ENCODE data around the gene SPSB4.

SPSB4 gene

DNA sequence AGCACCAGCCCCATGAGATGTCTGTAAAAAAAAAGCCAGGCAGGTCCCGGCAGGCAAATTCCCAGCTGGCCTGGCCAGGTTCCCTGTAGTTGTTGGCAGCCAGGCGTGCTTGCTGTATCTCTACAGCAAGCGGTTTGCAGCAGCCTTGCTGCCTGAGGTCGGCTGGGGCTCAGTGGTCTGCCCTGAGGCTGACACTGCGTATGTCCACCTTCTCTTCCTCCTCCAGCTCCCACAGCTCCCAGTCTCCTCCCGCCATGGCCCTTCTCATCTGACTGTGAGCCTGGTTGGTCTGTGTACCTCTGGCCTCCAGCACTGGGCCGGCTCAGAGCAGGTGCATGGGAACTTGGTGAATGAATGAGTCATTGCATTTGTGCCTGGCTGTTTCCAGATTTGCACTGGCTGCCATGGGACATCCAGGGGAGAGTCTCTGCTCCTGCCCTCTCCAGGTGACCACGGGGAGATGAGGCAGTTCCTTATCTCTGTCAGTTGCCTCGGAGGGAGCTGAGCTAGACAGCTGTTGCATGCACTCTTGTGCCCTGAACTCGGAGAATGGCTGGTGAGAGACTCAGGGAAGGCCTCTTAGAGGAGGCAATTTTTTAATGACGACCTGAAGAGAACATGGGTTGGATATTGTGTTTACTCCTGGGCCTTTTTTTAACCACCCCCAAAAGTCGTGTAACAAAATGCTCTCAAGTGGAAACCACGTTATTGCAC, 43.0 kb downstream of the SPSB4 start:
- Histone ChIP-seq H3K4me1 (ENCODE audit: control insufficient read depth, insufficient read depth, low read length) (peaks cover 44% of the 10 kb centered on the region), H3K9me3 (ENCODE audit: control insufficient read depth, low read length) (no peaks in the 10 kb centered on the region), H3K27ac (ENCODE audit: insufficient read depth, low read depth, low read length, poor library complexity, severe bottlenecking) (peak overlapping the region; percentile 30), H3K36me3 (ENCODE audit: control insufficient read depth, insufficient read depth, low read length) (peaks cover 4% of the 10 kb centered on the region), H3K27me3 (ENCODE audit: control insufficient read depth, insufficient read depth, low read length, poor library complexity, severe bottlenecking) (no peaks in the 10 kb centered on the region), H3K4me3 (ENCODE audit: insufficient read depth, low read depth, low read length) (no peak overlapping the region)
- WGBS, 2 experiments, result 80 to 83% methylated on average over 13 of the region's 13 CpGs

DNA sequence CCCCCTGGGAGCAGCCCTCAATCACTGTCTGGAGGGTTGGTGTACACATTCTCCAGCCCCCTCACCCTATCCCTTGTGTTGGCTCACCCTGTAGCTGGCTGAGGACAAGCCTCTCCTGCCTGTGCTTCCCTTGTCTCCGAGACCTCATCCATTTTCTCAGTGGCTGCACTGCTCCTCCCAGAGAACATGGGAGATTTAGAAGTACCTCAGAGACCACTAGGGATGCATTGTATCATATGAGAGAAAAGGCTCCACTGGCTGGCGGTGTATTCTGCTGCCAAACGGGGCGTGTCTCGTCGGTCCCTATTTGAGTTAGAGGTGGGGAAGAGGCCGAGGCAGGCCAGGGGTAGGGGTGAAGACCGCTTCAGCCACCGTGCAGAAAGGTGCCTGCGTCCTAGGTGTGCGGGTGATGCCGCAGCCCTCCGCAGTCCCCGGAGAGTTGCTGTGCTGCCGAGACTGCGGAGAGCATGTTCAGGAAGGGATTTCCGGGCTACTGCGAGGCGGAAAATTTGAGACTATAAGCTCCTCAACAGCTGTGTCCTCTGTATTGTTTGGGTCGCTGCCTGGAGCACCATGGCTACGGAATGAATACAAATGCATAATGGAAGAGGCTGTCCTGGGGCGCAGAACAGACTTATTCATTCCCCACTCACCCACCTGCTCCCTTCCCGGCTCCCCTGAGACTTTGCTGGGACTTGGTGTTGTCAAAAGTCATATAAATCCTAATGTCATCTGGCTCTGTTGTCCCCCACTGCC, 43.8 kb downstream of the SPSB4 start:
- Histone ChIP-seq H3K27ac (ENCODE audit: insufficient read depth, low read depth, low read length, poor library complexity, severe bottlenecking) (peak overlapping the region; percentile 98), H3K9me3 (ENCODE audit: control insufficient read depth, low read length) (no peaks in the 10 kb centered on the region), H3K27me3 (ENCODE audit: control insufficient read depth, insufficient read depth, low read length, poor library complexity, severe bottlenecking) (no peaks in the 10 kb centered on the region), H3K36me3 (ENCODE audit: control insufficient read depth, insufficient read depth, low read length) (peaks cover 4% of the 10 kb centered on the region), H3K4me1 (ENCODE audit: control insufficient read depth, insufficient read depth, low read length) (peaks cover 41% of the 10 kb centered on the region), H3K4me3 (ENCODE audit: insufficient read depth, low read depth, low read length) (no peak overlapping the region)
- 62 to 67% methylated on average over 23 of the region's 23 CpGs for WGBS, 2 experiments

DNA sequence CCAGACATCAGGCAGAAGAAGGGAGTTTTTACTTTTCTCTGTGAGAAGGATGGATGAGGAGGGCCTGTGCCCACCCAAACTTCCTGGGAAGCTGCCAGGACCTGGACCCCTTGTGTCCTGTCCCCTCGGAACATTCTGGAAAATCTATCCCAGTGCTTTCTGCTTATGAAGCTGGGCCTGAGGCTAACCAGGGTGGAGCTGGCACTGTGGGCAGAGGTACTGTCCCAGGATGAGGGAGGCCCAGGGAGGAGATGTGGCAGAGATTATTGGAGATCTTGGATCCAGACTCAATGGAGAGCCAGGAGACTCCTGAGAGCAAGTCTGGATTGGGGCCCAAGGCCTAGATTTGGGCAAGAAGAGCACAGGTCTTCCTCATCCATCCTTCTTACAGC, 44.4 kb downstream of the SPSB4 start:
- Histone ChIP-seq H3K27ac (ENCODE audit: insufficient read depth, low read depth, low read length, poor library complexity, severe bottlenecking) (peak overlapping the region; percentile 98), H3K4me3 (ENCODE audit: insufficient read depth, low read depth, low read length) (no peak overlapping the region), H3K4me1 (ENCODE audit: control insufficient read depth, insufficient read depth, low read length) (peaks cover 41% of the 10 kb centered on the region), H3K36me3 (ENCODE audit: control insufficient read depth, insufficient read depth, low read length) (peaks cover 4% of the 10 kb centered on the region), H3K9me3 (ENCODE audit: control insufficient read depth, low read length) (no peaks in the 10 kb centered on the region), H3K27me3 (ENCODE audit: control insufficient read depth, insufficient read depth, low read length, poor library complexity, severe bottlenecking) (no peaks in the 10 kb centered on the region)
- WGBS, 2 experiments, result 89 to 90% methylated on average over 1 of the region's 1 CpG

DNA sequence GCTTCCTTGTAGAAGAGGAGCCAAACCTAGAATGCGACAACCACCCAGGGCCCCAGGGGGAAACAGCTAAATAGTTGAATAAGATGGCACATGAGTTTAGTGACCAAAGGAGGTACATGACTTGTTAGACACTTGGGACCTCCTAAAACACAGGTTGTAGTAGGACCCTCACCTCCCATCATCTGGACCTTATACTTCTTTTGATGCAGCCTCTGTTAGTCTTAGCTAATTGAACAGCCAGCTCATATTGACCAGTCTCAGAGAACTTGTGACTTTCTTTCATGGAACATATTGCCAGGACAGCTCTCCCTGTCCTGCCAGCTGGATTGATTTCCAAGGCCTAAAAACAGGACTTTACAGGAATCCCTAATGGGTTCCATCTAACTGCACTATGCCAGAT, 45.0 kb downstream of the SPSB4 start:
- Histone ChIP-seq H3K27me3 (ENCODE audit: control insufficient read depth, insufficient read depth, low read length, poor library complexity, severe bottlenecking) (no peaks in the 10 kb centered on the region), H3K9me3 (ENCODE audit: control insufficient read depth, low read length) (no peaks in the 10 kb centered on the region), H3K36me3 (ENCODE audit: control insufficient read depth, insufficient read depth, low read length) (peaks cover 4% of the 10 kb centered on the region), H3K27ac (ENCODE audit: insufficient read depth, low read depth, low read length, poor library complexity, severe bottlenecking) (peak overlapping the region; percentile 98), H3K4me3 (ENCODE audit: insufficient read depth, low read depth, low read length) (no peak overlapping the region), H3K4me1 (ENCODE audit: control insufficient read depth, insufficient read depth, low read length) (peaks cover 35% of the 10 kb centered on the region)
- WGBS, 2 experiments, result 93 to 97% methylated on average over 1 of the region's 1 CpG

DNA sequence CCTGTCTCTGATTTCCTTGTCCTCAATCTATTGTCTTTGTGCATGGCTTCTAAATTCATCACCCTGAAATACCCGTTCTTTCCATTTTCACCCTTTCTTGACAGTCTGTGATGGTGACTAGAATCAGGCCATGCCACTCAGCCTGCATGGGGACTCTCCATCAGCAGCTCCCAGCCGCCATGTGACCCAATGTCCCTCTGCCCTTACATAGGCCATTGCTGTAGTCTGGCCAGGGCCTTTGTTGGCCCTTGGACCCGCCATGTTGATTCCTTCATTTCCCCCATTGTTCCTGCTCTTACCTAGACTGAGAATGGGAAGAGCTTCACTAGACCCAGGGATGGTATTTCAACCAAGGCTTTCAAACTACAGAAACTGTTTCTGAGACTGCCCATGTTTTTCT, 45.8 kb downstream of the SPSB4 start:
- no peak overlapping the region for H3K27ac ChIP-seq (ENCODE audit: insufficient read depth, low read depth, low read length, poor library complexity, severe bottlenecking)
- H3K9me3 ChIP-seq (ENCODE audit: control insufficient read depth, low read length), result no peaks in the 10 kb centered on the region
- H3K4me1 ChIP-seq (ENCODE audit: control insufficient read depth, insufficient read depth, low read length), result peaks cover 27% of the 10 kb centered on the region
- 96% methylated on average over 3 of the region's 3 CpGs for WGBS, 2 experiments
- H3K27me3 ChIP-seq (ENCODE audit: control insufficient read depth, insufficient read depth, low read length, poor library complexity, severe bottlenecking), result no peaks in the 10 kb centered on the region
- H3K4me3 ChIP-seq (ENCODE audit: insufficient read depth, low read depth, low read length), result no peak overlapping the region
- H3K36me3 ChIP-seq (ENCODE audit: control insufficient read depth, insufficient read depth, low read length), result peaks cover 4% of the 10 kb centered on the region

DNA sequence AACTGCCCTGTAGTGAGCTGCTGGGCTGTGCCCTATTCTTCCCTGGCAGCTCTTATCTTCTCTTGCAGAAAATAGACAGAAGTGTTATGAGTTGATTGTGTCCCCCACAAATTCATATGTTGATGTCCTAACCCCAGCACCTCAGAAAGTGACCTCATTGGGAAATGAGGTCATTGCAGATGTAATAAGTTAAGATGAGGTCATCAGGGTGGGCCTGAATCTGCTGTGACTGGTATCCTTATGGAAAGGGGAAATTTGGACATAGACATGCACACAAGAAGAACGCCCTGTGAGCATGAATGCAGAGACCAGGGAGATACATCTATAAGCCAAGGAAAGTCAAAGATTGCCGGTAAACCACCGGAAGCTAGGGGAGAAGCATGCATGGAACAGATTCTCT, 49.0 kb downstream of the SPSB4 start:
- Histone ChIP-seq H3K27ac (ENCODE audit: insufficient read depth, low read depth, low read length, poor library complexity, severe bottlenecking) (no peak overlapping the region), H3K9me3 (ENCODE audit: control insufficient read depth, low read length) (no peaks in the 10 kb centered on the region), H3K4me3 (ENCODE audit: insufficient read depth, low read depth, low read length) (no peak overlapping the region), H3K4me1 (ENCODE audit: control insufficient read depth, insufficient read depth, low read length) (peaks cover 33% of the 10 kb centered on the region), H3K36me3 (ENCODE audit: control insufficient read depth, insufficient read depth, low read length) (peaks cover 4% of the 10 kb centered on the region), H3K27me3 (ENCODE audit: control insufficient read depth, insufficient read depth, low read length, poor library complexity, severe bottlenecking) (no peaks in the 10 kb centered on the region)
- WGBS, 2 experiments, result 88 to 96% methylated on average over 3 of the region's 3 CpGs

DNA sequence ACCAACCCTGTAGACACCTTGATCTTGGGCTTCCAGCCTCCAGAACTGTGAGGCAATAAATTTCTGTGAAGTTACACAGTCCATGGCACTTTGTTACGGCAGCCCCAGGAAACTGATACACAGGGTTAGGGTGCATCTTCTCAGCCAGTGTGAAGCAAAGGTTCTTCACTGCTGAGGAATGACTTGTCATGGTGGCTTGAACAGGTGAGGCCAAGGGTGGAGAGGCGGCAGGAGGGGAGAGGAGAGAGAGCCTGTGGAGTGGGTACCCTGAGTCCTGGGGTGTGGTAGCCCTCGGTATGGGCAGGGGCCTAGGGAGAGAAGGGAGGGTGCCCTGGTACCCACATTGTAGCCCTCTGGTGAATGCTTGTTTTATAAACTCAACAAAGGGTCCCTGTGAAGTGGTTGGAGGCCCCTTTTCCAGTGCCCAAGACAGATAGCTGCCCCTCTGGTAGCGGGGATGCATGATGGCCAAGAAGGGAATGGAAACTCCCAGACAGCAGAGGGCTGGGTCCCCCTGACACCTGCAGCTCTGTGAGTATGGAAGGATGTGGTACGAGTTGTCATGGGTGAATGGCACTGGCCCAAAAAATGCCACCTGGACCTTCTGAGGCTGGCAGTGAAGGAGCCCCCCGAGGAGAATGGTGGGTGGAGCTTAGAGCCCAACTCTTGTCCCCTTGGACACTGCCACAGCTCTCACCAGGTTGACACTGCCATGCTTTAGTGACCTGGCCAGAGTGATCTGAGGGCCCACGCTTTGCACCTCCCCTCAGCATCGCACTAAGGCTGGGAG, 49.6 kb downstream of the SPSB4 start:
- 96 to 97% methylated on average over 8 of the region's 8 CpGs for WGBS, 2 experiments
- no peak overlapping the region for H3K27ac ChIP-seq (ENCODE audit: insufficient read depth, low read depth, low read length, poor library complexity, severe bottlenecking)
- H3K27me3 ChIP-seq (ENCODE audit: control insufficient read depth, insufficient read depth, low read length, poor library complexity, severe bottlenecking), result no peaks in the 10 kb centered on the region
- peaks cover 4% of the 10 kb centered on the region for H3K36me3 ChIP-seq (ENCODE audit: control insufficient read depth, insufficient read depth, low read length)
- H3K4me3 ChIP-seq (ENCODE audit: insufficient read depth, low read depth, low read length), result no peak overlapping the region
- peaks cover 28% of the 10 kb centered on the region for H3K4me1 ChIP-seq (ENCODE audit: control insufficient read depth, insufficient read depth, low read length)
- no peaks in the 10 kb centered on the region for H3K9me3 ChIP-seq (ENCODE audit: control insufficient read depth, low read length)

DNA sequence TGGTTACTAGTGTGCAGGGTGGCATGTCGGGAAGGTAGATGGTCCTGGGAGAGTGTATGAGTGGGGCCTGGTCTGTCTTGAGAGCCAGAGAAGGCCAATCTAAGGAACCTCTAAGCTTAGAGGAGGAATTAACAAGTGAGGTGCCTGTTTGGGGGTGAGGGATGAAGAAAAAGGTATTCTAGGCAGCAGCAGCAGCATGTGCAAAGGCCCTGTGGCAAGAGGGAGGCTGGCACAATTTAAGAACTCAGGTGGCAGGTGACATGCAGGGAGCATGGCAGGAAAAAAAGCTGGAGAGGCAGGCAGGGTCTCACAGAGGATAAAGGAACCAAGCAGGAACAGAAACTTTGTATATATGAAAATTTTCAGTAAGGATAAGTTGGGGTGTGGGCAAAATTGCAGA, 51.2 kb downstream of the SPSB4 start:
- H3K27me3 ChIP-seq (ENCODE audit: control insufficient read depth, insufficient read depth, low read length, poor library complexity, severe bottlenecking), result no peaks in the 10 kb centered on the region
- H3K9me3 ChIP-seq (ENCODE audit: control insufficient read depth, low read length), result no peaks in the 10 kb centered on the region
- H3K27ac ChIP-seq (ENCODE audit: insufficient read depth, low read depth, low read length, poor library complexity, severe bottlenecking), result no peak overlapping the region
- no peak overlapping the region for H3K4me3 ChIP-seq (ENCODE audit: insufficient read depth, low read depth, low read length)
- peaks cover 24% of the 10 kb centered on the region for H3K4me1 ChIP-seq (ENCODE audit: control insufficient read depth, insufficient read depth, low read length)
- WGBS, 2 experiments, result 98 to 100% methylated on average over 1 of the region's 1 CpG
- peaks cover 4% of the 10 kb centered on the region for H3K36me3 ChIP-seq (ENCODE audit: control insufficient read depth, insufficient read depth, low read length)

DNA sequence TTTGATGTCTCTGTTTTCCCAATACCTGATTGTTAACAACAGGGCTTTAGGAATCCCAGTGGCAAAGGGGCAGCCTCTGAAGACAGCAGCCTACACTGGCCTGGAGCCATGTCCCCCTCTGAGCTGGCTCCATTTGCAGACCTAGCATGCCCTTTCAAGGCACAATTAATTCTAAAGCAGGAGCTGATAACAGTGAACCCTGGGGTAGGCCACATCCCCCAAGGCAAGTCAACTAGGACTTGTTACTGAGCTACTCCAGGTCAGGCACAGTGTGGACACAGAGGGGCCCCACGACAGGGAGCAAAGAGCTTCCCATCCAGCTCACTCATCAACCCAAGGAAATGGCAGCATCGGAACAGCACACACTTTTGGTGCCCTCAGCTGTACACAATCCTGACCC, 51.9 kb downstream of the SPSB4 start:
- no peaks in the 10 kb centered on the region for H3K27me3 ChIP-seq (ENCODE audit: control insufficient read depth, insufficient read depth, low read length, poor library complexity, severe bottlenecking)
- WGBS, 2 experiments, result 75 to 76% methylated on average over 2 of the region's 2 CpGs
- peaks cover 4% of the 10 kb centered on the region for H3K36me3 ChIP-seq (ENCODE audit: control insufficient read depth, insufficient read depth, low read length)
- H3K9me3 ChIP-seq (ENCODE audit: control insufficient read depth, low read length), result no peaks in the 10 kb centered on the region
- peaks cover 24% of the 10 kb centered on the region for H3K4me1 ChIP-seq (ENCODE audit: control insufficient read depth, insufficient read depth, low read length)
- H3K27ac ChIP-seq (ENCODE audit: insufficient read depth, low read depth, low read length, poor library complexity, severe bottlenecking), result no peak overlapping the region
- no peak overlapping the region for H3K4me3 ChIP-seq (ENCODE audit: insufficient read depth, low read depth, low read length)

DNA sequence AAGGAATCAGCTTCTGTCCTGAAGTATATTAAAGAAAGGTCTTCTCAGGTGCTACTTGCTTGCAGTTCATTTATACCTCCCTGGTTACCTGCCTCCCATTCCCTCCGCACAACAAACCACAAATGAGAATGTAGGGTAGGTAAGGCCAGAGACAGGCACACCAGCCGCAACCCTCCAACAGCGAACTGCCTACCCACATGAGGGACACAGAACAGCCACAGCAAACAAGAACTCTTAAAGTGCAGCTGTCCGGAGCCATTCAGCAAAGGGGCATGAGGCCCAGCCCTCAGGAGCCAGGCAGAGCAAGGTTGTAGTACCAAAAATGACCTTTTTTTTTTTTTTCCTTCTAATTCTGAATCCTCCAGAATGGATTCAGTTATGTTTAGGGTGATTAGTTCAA, 52.4 kb downstream of the SPSB4 start:
- H3K27ac ChIP-seq (ENCODE audit: insufficient read depth, low read depth, low read length, poor library complexity, severe bottlenecking), result no peak overlapping the region

More for the DNA sequence above, 52.4 kb downstream of the SPSB4 start:
- peaks cover 24% of the 10 kb centered on the region for H3K4me1 ChIP-seq (ENCODE audit: control insufficient read depth, insufficient read depth, low read length)
- no peak overlapping the region for H3K4me3 ChIP-seq (ENCODE audit: insufficient read depth, low read depth, low read length)
- H3K36me3 ChIP-seq (ENCODE audit: control insufficient read depth, insufficient read depth, low read length), result peaks cover 4% of the 10 kb centered on the region
- H3K9me3 ChIP-seq (ENCODE audit: control insufficient read depth, low read length), result no peaks in the 10 kb centered on the region
- 89 to 91% methylated on average over 4 of the region's 4 CpGs for WGBS, 2 experiments
- H3K27me3 ChIP-seq (ENCODE audit: control insufficient read depth, insufficient read depth, low read length, poor library complexity, severe bottlenecking), result no peaks in the 10 kb centered on the region

Measured in ectodermal cell (in vitro differentiated cells).